ENCODE data around the gene EXD3. TPM values are rescaled to one million over a fixed set of nuclear protein-coding genes. Genes with fewer than 3 reads are reported as not detected.

The EXD3 gene
- total RNA-seq, 1 donor from 2014 or later: 8.6 TPM

GRCh38 chr9:137439158-137439714 lies 16.3 kb upstream of the EXD3 start:
- no peak for DNase-seq (ENCODE audit: low read depth)
- H3K4me3 ChIP-seq (ENCODE audit: low read depth, low read length): no peak overlapping the region
- H3K36me3 ChIP-seq (ENCODE audit: control insufficient read depth, insufficient read depth, low read length): no peaks in the 10 kb centered on the region
- H3K27me3 ChIP-seq (ENCODE audit: control insufficient read depth, insufficient read depth, low read length): peaks cover 28% of the 10 kb centered on the region
- TF ChIP-seq CTCF (IDR thresholded peaks at IDR 0.05; ENCODE audit: insufficient read depth, low read length, poor library complexity, severe bottlenecking): no peak

- Histone ChIP-seq H3K4me3 (ENCODE audit: low read depth, low read length) (no peak overlapping the region), H3K27me3 (ENCODE audit: control insufficient read depth, insufficient read depth, low read length) (peaks cover 33% of the 10 kb centered on the region), H3K36me3 (ENCODE audit: control insufficient read depth, insufficient read depth, low read length) (no peaks in the 10 kb centered on the region)
- no peak for DNase-seq (ENCODE audit: low read depth)
- no peak for TF ChIP-seq CTCF (IDR thresholded peaks at IDR 0.05; ENCODE audit: insufficient read depth, low read length, poor library complexity, severe bottlenecking)
These were observed 15.7 kb upstream of the EXD3 start for GRCh38 chr9:137438591-137439157.

GRCh38 chr9:137437691-137438590 lies 15.0 kb upstream of the EXD3 start:
- TF ChIP-seq CTCF (IDR thresholded peaks at IDR 0.05; ENCODE audit: insufficient read depth, low read length, poor library complexity, severe bottlenecking): no peak
- Histone ChIP-seq H3K4me3 (ENCODE audit: low read depth, low read length) (no peak overlapping the region), H3K27me3 (ENCODE audit: control insufficient read depth, insufficient read depth, low read length) (peaks cover 40% of the 10 kb centered on the region), H3K36me3 (ENCODE audit: control insufficient read depth, insufficient read depth, low read length) (no peaks in the 10 kb centered on the region)
- DNase-seq (ENCODE audit: low read depth): no peak

GRCh38 chr9:137436761-137437600 lies 14.0 kb upstream of the EXD3 start:
- DNase-seq (ENCODE audit: low read depth): no peak
- Histone ChIP-seq H3K4me3 (ENCODE audit: low read depth, low read length) (no peak overlapping the region), H3K27me3 (ENCODE audit: control insufficient read depth, insufficient read depth, low read length) (peaks cover 44% of the 10 kb centered on the region), H3K36me3 (ENCODE audit: control insufficient read depth, insufficient read depth, low read length) (no peaks in the 10 kb centered on the region)
- no peak for TF ChIP-seq CTCF (IDR thresholded peaks at IDR 0.05; ENCODE audit: insufficient read depth, low read length, poor library complexity, severe bottlenecking)

GRCh38 chr9:137435980-137436760 lies 13.2 kb upstream of the EXD3 start:
- Histone ChIP-seq H3K4me3 (ENCODE audit: low read depth, low read length) (no peak overlapping the region), H3K27me3 (ENCODE audit: control insufficient read depth, insufficient read depth, low read length) (peaks cover 44% of the 10 kb centered on the region), H3K36me3 (ENCODE audit: control insufficient read depth, insufficient read depth, low read length) (no peaks in the 10 kb centered on the region)
- DNase-seq (ENCODE audit: low read depth): peak; percentile 71
- no peak for TF ChIP-seq CTCF (IDR thresholded peaks at IDR 0.05; ENCODE audit: insufficient read depth, low read length, poor library complexity, severe bottlenecking)
